ENCODE data around the gene PDP2.
"Not testable (repeated sequence)": the region's sequence is repeated elsewhere in the genome, so short reads cannot be mapped to it uniquely, and the experiment has no call there.

PDP2 gene

GRCh38 chr16:66862023-66862520 lies 18.2 kb upstream of the PDP2 start:
- no peak for DNase-seq (ENCODE audit: extremely low read depth, insufficient read length)
- no peak for TF ChIP-seq CTCF (IDR thresholded peaks at IDR 0.05; ENCODE audit: insufficient read depth, low read length, poor library complexity, severe bottlenecking)
- Histone ChIP-seq H3K4me3 (replicated peaks; ENCODE audit: low read depth, low read length) (no peak overlapping the region), H3K27me3 (replicated peaks; ENCODE audit: control insufficient read depth, insufficient read depth, low read length) (no peaks in the 10 kb centered on the region), H3K36me3 (ENCODE audit: control insufficient read depth, insufficient read depth, low read length) (no peaks in the 10 kb centered on the region)

- DNase-seq (ENCODE audit: extremely low read depth, insufficient read length): no peak
- Histone ChIP-seq H3K27me3 (replicated peaks; ENCODE audit: control insufficient read depth, insufficient read depth, low read length) (no peaks in the 10 kb centered on the region), H3K36me3 (ENCODE audit: control insufficient read depth, insufficient read depth, low read length) (no peaks in the 10 kb centered on the region), H3K4me3 (replicated peaks; ENCODE audit: low read depth, low read length) (no peak overlapping the region)
- TF ChIP-seq CTCF (IDR thresholded peaks at IDR 0.05; ENCODE audit: insufficient read depth, low read length, poor library complexity, severe bottlenecking): no peak
Measured at GRCh38 chr16:66863707-66864106, 16.6 kb upstream of the PDP2 start.

GRCh38 chr16:66869424-66869823 lies 10.9 kb upstream of the PDP2 start:
- no peaks in the 10 kb centered on the region for H3K36me3 ChIP-seq (ENCODE audit: control insufficient read depth, insufficient read depth, low read length)

GRCh38 chr16:66871363-66871762 lies 9.0 kb upstream of the PDP2 start:
- not testable (repeated sequence) for H3K36me3 ChIP-seq (ENCODE audit: control insufficient read depth, insufficient read depth, low read length)

More at GRCh38 chr16:66869424-66869823, 10.9 kb upstream of the PDP2 start:
- H3K4me3 ChIP-seq (replicated peaks; ENCODE audit: low read depth, low read length): no peak overlapping the region
- DNase-seq (ENCODE audit: extremely low read depth, insufficient read length): no peak
- no peak for TF ChIP-seq CTCF (IDR thresholded peaks at IDR 0.05; ENCODE audit: insufficient read depth, low read length, poor library complexity, severe bottlenecking)
- no peaks in the 10 kb centered on the region for H3K27me3 ChIP-seq (replicated peaks; ENCODE audit: control insufficient read depth, insufficient read depth, low read length)

GRCh38 chr16:66871840-66872239 lies 8.5 kb upstream of the PDP2 start:
- no peak for TF ChIP-seq CTCF (IDR thresholded peaks at IDR 0.05; ENCODE audit: insufficient read depth, low read length, poor library complexity, severe bottlenecking)
- Histone ChIP-seq H3K4me3 (replicated peaks; ENCODE audit: low read depth, low read length) (no peak overlapping the region), H3K36me3 (ENCODE audit: control insufficient read depth, insufficient read depth, low read length) (no peaks in the 10 kb centered on the region), H3K27me3 (replicated peaks; ENCODE audit: control insufficient read depth, insufficient read depth, low read length) (no peaks in the 10 kb centered on the region)
- DNase-seq (ENCODE audit: extremely low read depth, insufficient read length): no peak

More at GRCh38 chr16:66871363-66871762, 9.0 kb upstream of the PDP2 start:
- not testable (repeated sequence) for H3K4me3 ChIP-seq (replicated peaks; ENCODE audit: low read depth, low read length); H3K27me3 ChIP-seq (replicated peaks; ENCODE audit: control insufficient read depth, insufficient read depth, low read length); DNase-seq (ENCODE audit: extremely low read depth, insufficient read length)

- H3K4me3 ChIP-seq (replicated peaks; ENCODE audit: low read depth, low read length): peak overlapping the region; percentile 6
Measured at GRCh38 chr16:66872559-66872942, 7.8 kb upstream of the PDP2 start.

More at GRCh38 chr16:66872559-66872942, 7.8 kb upstream of the PDP2 start:
- no peaks in the 10 kb centered on the region for H3K36me3 ChIP-seq (ENCODE audit: control insufficient read depth, insufficient read depth, low read length)
- TF ChIP-seq CTCF (IDR thresholded peaks at IDR 0.05; ENCODE audit: insufficient read depth, low read length, poor library complexity, severe bottlenecking): no peak
- no peak for DNase-seq (ENCODE audit: extremely low read depth, insufficient read length)
- H3K27me3 ChIP-seq (replicated peaks; ENCODE audit: control insufficient read depth, insufficient read depth, low read length): no peaks in the 10 kb centered on the region

All from GM06990 (cell line).